NCI-H2227 (cell line): Measurements from ENCODE around the gene CTSE.

Experiments used
- DNase-seq: peaks from one replicate; lab custom pipeline; 2025; ENCODE audit not compliant: unreplicated experiment; lab: John Stamatoyannopoulos, UW

Gene CTSE

GRCh38 chr1:205973377-205974232 is 50.1 kb downstream of the CTSE start:
- no peak for DNase-seq

- no peak for DNase-seq
These were observed 51.1 kb downstream of the CTSE start for GRCh38 chr1:205972491-205973168.

- no peak for DNase-seq
These were observed 51.6 kb downstream of the CTSE start for GRCh38 chr1:205972081-205972480.

- DNase-seq: no peak
These were observed 52.6 kb downstream of the CTSE start for GRCh38 chr1:205971082-205971481.

GRCh38 chr1:205970486-205970885 is 53.2 kb downstream of the CTSE start:
- no peak for DNase-seq

- no peak for DNase-seq
These were observed 54.5 kb downstream of the CTSE start for GRCh38 chr1:205969229-205969628.

- no peak for DNase-seq
These were observed 56.0 kb downstream of the CTSE start for GRCh38 chr1:205967554-205968335.

- no peak for DNase-seq
These were observed 58.4 kb downstream of the CTSE start for GRCh38 chr1:205965036-205965884.

- no peak for DNase-seq
These were observed 60.1 kb downstream of the CTSE start for GRCh38 chr1:205963352-205964155.

GRCh38 chr1:205962821-205963221 is 60.9 kb downstream of the CTSE start:
- DNase-seq: no peak

- DNase-seq: no peak
These were observed 61.5 kb downstream of the CTSE start for GRCh38 chr1:205961991-205962820.

GRCh38 chr1:205961405-205961804 is 62.3 kb downstream of the CTSE start:
- no peak for DNase-seq

- no peak for DNase-seq
These were observed 63.9 kb downstream of the CTSE start for GRCh38 chr1:205959789-205960188.
